ENCODE results near the gene HOXB7.

DNA sequence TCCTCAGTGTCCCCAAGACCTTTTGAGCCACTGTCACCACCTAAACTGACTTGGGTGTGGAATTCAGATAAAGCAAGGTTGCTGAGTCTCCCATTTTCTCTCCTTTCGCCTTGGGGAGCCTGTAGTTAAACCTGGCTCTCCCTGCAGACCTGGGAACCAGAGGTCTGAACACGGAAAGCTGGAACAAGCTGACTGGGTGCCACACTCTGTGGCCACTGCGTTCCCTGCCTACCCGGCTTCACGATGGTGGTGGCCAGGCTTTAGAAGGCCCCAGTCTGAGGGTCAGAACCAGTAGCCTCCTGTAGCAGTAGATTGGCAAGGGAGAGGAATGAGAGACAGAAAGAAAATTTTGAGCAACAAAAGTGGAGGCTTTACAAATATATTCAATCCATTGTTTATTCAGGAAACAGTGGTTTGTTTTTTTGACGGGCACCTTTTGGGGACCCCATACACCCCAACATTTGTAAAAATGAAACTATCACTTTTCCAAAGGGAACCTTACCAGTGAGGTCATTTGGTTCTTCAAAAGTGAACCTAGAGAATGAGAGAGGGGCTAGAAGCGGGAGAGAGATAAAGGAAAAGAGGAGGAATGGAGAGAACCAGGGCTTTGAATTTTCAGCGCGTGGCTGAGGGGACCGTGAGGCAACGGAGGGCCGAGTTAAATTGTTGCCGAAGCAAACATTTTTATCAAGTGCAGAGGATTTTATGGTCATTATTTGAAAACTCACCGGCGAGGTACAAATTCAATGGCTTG lies 6.1 kb upstream of the HOXB7 start:
- TF ChIP-seq, protein P1, sequence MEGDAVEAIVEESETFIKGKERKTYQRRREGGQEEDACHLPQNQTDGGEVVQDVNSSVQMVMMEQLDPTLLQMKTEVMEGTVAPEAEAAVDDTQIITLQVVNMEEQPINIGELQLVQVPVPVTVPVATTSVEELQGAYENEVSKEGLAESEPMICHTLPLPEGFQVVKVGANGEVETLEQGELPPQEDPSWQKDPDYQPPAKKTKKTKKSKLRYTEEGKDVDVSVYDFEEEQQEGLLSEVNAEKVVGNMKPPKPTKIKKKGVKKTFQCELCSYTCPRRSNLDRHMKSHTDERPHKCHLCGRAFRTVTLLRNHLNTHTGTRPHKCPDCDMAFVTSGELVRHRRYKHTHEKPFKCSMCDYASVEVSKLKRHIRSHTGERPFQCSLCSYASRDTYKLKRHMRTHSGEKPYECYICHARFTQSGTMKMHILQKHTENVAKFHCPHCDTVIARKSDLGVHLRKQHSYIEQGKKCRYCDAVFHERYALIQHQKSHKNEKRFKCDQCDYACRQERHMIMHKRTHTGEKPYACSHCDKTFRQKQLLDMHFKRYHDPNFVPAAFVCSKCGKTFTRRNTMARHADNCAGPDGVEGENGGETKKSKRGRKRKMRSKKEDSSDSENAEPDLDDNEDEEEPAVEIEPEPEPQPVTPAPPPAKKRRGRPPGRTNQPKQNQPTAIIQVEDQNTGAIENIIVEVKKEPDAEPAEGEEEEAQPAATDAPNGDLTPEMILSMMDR (IDR thresholded peaks at IDR 0.05) = no peak
- TF ChIP-seq POLR2A (IDR thresholded peaks at IDR 0.05) = no peak

All from Peyer's patch (tissue), 4 donors.